SK-N-SH treated with all-trans-retinoic acid at 6 μM for 48 hours (cell line): Measurements from ENCODE around the gene PLEKHM3.

Experiments
- ATAC-seq: fragments of 200-7000 bp; cut with Tn5 transposase; 3 replicates; pipeline ENCODE4 v1.9.1; 2020; ENCODE audit warnings: mild to moderate bottlenecking, moderate library complexity
- ARNTL ChIP-seq: fragments of 450-650 bp; formaldehyde crosslinking; IDR thresholded peaks from 2 replicates; pipeline ENCODE4 v1.5.0; 2020; ENCODE audit warnings: low read depth, mild to moderate bottlenecking, moderate library complexity, borderline replicate concordance
- BACH2 ChIP-seq: fragments of 250-450 bp; sonication (Bioruptor Pico); IDR thresholded peaks from 2 replicates; pipeline ENCODE4 v1.9.0; 2021; ENCODE audit warnings: mild to moderate bottlenecking, borderline replicate concordance
- CSDC2 ChIP-seq: fragments of 250-450 bp; sonication (Bioruptor Pico); IDR thresholded peaks from 2 replicates; pipeline ENCODE4 v1.5.0; 2020; ENCODE audit warnings: mild to moderate bottlenecking, moderate library complexity
- ESRRG ChIP-seq: fragments of 250-450 bp; sonication (Bioruptor Pico); IDR thresholded peaks from 2 replicates; pipeline ENCODE4 v1.6.1; 2021; ENCODE audit warnings: mild to moderate bottlenecking
- GLIS3 ChIP-seq: fragments of 250-450 bp; sonication (Bioruptor Pico); IDR thresholded peaks from 2 replicates; pipeline ENCODE4 v1.5.0; 2020; ENCODE audit warnings: mild to moderate bottlenecking, moderate library complexity
- ISL1 ChIP-seq: fragments of 250-450 bp; sonication (Bioruptor Pico); IDR thresholded peaks from 2 replicates; pipeline ENCODE4 v2.1.2; 2022; ENCODE audit warnings: mild to moderate bottlenecking, moderate library complexity
- OSR1 ChIP-seq: fragments of 250-450 bp; sonication (Bioruptor Pico); IDR thresholded peaks from 2 replicates; pipeline ENCODE4 v1.8.0; 2022; ENCODE audit warnings: moderate library complexity, mild to moderate bottlenecking, inconsistent platforms
- PPARA ChIP-seq: fragments of 250-450 bp; sonication (Bioruptor Pico); IDR thresholded peaks from 2 replicates; pipeline ENCODE4 v1.5.0; 2020; ENCODE audit warnings: mild to moderate bottlenecking, borderline replicate concordance
- RARB ChIP-seq: fragments of 250-450 bp; sonication (Bioruptor Pico); IDR thresholded peaks from 2 replicates; pipeline ENCODE4 v1.8.0; 2021; ENCODE audit warnings: mild to moderate bottlenecking, moderate library complexity
- SNAI2 ChIP-seq: fragments of 250-450 bp; sonication (Bioruptor Pico); IDR thresholded peaks from 2 replicates; pipeline ENCODE4 v1.5.0; 2020; ENCODE audit warnings: mild to moderate bottlenecking, moderate library complexity
- TCF4 ChIP-seq: fragments of 250-450 bp; sonication (Bioruptor Pico); IDR thresholded peaks from 2 replicates; pipeline ENCODE4 v1.8.0; 2021; ENCODE audit warnings: mild to moderate bottlenecking, moderate library complexity, borderline replicate concordance
- TOX ChIP-seq: fragments of 250-450 bp; sonication (Bioruptor Pico); IDR thresholded peaks from 2 replicates; pipeline ENCODE4 v1.8.0; 2021; ENCODE audit warnings: mild to moderate bottlenecking, moderate library complexity, borderline replicate concordance
- ZC3H10 ChIP-seq: fragments of 250-450 bp; sonication (Bioruptor Pico); IDR thresholded peaks from 2 replicates; pipeline ENCODE4 v1.5.1; 2021; ENCODE audit warnings: mild to moderate bottlenecking, moderate library complexity
- ZFP3 ChIP-seq: fragments of 250-450 bp; sonication (Bioruptor Pico); IDR thresholded peaks from 2 replicates; pipeline ENCODE4 v1.5.0; 2020; ENCODE audit warnings: mild to moderate bottlenecking, moderate library complexity
- ZFP30 ChIP-seq: fragments of 450-650 bp; formaldehyde crosslinking; IDR thresholded peaks from 2 replicates; pipeline ENCODE4 v1.5.0; 2022; ENCODE audit warnings: mild to moderate bottlenecking, moderate library complexity
- ZNF565 ChIP-seq: fragments of 450-650 bp; formaldehyde crosslinking; conservative IDR thresholded peaks from 2 replicates; pipeline ENCODE4 v1.5.0; 2020; ENCODE audit warnings: low read depth, mild to moderate bottlenecking, moderate library complexity
- ZNF70 ChIP-seq: fragments of 450-650 bp; formaldehyde crosslinking; IDR thresholded peaks from 2 replicates; pipeline ENCODE4 v1.5.0; 2020; ENCODE audit warnings: mild to moderate bottlenecking, moderate library complexity
- ZNF8 ChIP-seq: fragments of 450-650 bp; formaldehyde crosslinking; IDR thresholded peaks from 2 replicates; pipeline ENCODE4 v1.5.0; 2020; ENCODE audit warnings: mild to moderate bottlenecking, moderate library complexity
- TF ChIP-seq, protein P1 (sequence below): fragments of 250-450 bp; sonication (Bioruptor Pico); IDR thresholded peaks from 2 replicates; pipeline ENCODE4 v1.8.0; 2021; ENCODE audit warnings: low read depth, mild to moderate bottlenecking, moderate library complexity, borderline replicate concordance
- TF ChIP-seq, protein P2 (sequence below): fragments of 250-450 bp; sonication (Bioruptor Pico); IDR thresholded peaks from 2 replicates; pipeline ENCODE4 v1.8.0; 2020; ENCODE audit warnings: mild to moderate bottlenecking, moderate library complexity, borderline replicate concordance
- TF ChIP-seq, protein P3 (sequence below): fragments of 250-450 bp; sonication (Bioruptor Pico); IDR thresholded peaks from 2 replicates; pipeline ENCODE4 v1.5.0; 2020; ENCODE audit warnings: mild to moderate bottlenecking, moderate library complexity
- TF ChIP-seq, protein P4 (sequence below): fragments of 250-450 bp; sonication (Bioruptor Pico); IDR thresholded peaks from 2 replicates; pipeline ENCODE4 v1.5.1; 2021; ENCODE audit warnings: mild to moderate bottlenecking, moderate library complexity

The PLEKHM3 gene

DNA sequence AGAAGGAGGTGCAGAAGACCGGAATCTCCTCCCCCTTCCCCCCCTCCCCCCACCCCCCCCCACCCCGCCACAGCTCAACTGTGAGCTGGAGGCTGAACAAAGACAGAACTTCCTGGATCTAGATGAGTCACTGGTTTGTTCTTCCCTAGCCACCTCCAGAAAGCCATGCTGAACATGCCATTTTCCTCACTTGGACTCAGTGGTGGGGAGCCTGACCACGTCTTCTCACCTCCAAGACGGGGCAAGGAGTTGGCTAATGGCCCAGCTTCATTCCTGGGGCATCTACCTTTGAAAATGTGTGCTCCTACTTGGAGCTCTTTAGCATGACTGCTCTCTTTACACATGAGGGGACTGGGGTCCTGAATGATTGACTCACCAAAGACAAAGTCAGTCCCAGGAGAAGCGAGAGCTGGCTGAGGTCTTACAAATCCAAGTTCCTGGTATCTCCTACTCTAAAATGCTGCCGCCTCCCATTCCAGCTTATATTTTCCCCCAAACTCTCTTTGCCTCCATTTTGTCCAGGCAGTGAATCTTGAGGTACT, 233.0 kb downstream of the PLEKHM3 start:
- no peak for TF ChIP-seq CSDC2 (CRISPR knock-in tag)
- no peak for TF ChIP-seq TCF4
- no peak for TF ChIP-seq ESRRG (CRISPR knock-in tag)
- TF ChIP-seq ZC3H10 (CRISPR knock-in tag), result no peak
- no peak for TF ChIP-seq ISL1
- no peak for TF ChIP-seq RARB
- TF ChIP-seq TOX (CRISPR knock-in tag), result no peak
- no peak for TF ChIP-seq ZNF70 (CRISPR knock-in tag)
- TF ChIP-seq PPARA (CRISPR knock-in tag), result no peak
- TF ChIP-seq, protein P1, sequence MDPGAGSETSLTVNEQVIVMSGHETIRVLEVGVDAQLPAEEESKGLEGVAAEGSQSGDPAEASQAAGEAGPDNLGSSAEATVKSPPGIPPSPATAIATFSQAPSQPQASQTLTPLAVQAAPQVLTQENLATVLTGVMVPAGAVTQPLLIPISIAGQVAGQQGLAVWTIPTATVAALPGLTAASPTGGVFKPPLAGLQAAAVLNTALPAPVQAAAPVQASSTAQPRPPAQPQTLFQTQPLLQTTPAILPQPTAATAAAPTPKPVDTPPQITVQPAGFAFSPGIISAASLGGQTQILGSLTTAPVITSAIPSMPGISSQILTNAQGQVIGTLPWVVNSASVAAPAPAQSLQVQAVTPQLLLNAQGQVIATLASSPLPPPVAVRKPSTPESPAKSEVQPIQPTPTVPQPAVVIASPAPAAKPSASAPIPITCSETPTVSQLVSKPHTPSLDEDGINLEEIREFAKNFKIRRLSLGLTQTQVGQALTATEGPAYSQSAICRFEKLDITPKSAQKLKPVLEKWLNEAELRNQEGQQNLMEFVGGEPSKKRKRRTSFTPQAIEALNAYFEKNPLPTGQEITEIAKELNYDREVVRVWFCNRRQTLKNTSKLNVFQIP (CRISPR knock-in tag), result no peak
- no peak for TF ChIP-seq SNAI2
- no peak for TF ChIP-seq ZFP3 (CRISPR knock-in tag)
- no peak for TF ChIP-seq ZNF8 (CRISPR knock-in tag)
- peak; percentile 93 for ATAC-seq

DNA sequence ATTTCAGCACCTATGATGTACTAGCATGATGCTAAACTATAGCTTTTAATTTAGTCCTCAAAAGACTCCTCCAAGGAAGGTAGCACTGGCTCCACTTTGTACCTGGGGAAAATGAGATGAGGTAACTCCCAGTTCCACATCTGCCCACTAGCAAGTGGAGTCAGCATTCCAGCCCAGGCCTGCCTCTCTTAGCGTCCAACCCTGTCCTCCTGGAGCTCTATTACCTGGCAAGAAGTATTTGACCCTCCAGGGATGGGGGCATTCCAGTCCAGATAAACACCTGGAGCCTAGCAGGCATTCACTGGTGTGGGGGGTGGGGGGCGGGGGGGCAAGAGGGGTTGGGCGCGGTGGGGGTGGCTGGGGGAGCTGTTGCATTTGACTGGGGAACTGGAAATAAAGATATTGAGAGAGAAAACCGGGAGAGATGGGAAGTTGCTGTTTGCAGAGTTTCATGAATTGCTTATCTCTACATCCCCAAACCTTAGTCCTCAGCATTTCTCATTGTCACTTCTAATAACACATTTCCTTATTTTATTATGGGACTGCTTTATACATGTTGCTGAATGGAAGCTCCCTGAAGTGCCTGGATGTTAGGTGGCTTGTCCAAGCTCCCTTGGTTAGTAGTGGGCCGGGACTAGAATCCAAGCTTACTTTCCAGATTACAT, 233.6 kb downstream of the PLEKHM3 start:
- peak; percentile 58 for ATAC-seq
- TF ChIP-seq, protein P2, sequence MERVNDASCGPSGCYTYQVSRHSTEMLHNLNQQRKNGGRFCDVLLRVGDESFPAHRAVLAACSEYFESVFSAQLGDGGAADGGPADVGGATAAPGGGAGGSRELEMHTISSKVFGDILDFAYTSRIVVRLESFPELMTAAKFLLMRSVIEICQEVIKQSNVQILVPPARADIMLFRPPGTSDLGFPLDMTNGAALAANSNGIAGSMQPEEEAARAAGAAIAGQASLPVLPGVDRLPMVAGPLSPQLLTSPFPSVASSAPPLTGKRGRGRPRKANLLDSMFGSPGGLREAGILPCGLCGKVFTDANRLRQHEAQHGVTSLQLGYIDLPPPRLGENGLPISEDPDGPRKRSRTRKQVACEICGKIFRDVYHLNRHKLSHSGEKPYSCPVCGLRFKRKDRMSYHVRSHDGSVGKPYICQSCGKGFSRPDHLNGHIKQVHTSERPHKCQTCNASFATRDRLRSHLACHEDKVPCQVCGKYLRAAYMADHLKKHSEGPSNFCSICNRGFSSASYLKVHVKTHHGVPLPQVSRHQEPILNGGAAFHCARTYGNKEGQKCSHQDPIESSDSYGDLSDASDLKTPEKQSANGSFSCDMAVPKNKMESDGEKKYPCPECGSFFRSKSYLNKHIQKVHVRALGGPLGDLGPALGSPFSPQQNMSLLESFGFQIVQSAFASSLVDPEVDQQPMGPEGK, result no peak
- TF ChIP-seq ZFP3 (CRISPR knock-in tag) (no peak), SNAI2 (no peak), ARNTL (CRISPR knock-in tag) (no peak), ZFP30 (CRISPR knock-in tag) (no peak), ZNF8 (CRISPR knock-in tag) (no peak), TCF4 (no peak), ESRRG (CRISPR knock-in tag) (no peak), ZNF70 (CRISPR knock-in tag) (no peak), RARB (no peak), GLIS3 (no peak), ZC3H10 (CRISPR knock-in tag) (no peak), OSR1 (CRISPR knock-in tag) (no peak), BACH2 (no peak), TOX (CRISPR knock-in tag) (no peak), ZNF565 (CRISPR knock-in tag) (no peak)
- TF ChIP-seq, protein P3, sequence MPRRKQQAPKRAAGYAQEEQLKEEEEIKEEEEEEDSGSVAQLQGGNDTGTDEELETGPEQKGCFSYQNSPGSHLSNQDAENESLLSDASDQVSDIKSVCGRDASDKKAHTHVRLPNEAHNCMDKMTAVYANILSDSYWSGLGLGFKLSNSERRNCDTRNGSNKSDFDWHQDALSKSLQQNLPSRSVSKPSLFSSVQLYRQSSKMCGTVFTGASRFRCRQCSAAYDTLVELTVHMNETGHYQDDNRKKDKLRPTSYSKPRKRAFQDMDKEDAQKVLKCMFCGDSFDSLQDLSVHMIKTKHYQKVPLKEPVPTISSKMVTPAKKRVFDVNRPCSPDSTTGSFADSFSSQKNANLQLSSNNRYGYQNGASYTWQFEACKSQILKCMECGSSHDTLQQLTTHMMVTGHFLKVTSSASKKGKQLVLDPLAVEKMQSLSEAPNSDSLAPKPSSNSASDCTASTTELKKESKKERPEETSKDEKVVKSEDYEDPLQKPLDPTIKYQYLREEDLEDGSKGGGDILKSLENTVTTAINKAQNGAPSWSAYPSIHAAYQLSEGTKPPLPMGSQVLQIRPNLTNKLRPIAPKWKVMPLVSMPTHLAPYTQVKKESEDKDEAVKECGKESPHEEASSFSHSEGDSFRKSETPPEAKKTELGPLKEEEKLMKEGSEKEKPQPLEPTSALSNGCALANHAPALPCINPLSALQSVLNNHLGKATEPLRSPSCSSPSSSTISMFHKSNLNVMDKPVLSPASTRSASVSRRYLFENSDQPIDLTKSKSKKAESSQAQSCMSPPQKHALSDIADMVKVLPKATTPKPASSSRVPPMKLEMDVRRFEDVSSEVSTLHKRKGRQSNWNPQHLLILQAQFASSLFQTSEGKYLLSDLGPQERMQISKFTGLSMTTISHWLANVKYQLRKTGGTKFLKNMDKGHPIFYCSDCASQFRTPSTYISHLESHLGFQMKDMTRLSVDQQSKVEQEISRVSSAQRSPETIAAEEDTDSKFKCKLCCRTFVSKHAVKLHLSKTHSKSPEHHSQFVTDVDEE (CRISPR knock-in tag), result no peak
- TF ChIP-seq, protein P1 (CRISPR knock-in tag), result no peak
- TF ChIP-seq, protein P4, sequence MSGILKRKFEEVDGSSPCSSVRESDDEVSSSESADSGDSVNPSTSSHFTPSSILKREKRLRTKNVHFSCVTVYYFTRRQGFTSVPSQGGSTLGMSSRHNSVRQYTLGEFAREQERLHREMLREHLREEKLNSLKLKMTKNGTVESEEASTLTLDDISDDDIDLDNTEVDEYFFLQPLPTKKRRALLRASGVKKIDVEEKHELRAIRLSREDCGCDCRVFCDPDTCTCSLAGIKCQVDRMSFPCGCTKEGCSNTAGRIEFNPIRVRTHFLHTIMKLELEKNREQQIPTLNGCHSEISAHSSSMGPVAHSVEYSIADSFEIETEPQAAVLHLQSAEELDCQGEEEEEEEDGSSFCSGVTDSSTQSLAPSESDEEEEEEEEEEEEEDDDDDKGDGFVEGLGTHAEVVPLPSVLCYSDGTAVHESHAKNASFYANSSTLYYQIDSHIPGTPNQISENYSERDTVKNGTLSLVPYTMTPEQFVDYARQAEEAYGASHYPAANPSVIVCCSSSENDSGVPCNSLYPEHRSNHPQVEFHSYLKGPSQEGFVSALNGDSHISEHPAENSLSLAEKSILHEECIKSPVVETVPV, result no peak
